ENCODE results near the gene NAGPA.

GRCh38 chr16:5001571-5001970, 32.2 kb downstream of the NAGPA start:
- TF ChIP-seq, protein P1, sequence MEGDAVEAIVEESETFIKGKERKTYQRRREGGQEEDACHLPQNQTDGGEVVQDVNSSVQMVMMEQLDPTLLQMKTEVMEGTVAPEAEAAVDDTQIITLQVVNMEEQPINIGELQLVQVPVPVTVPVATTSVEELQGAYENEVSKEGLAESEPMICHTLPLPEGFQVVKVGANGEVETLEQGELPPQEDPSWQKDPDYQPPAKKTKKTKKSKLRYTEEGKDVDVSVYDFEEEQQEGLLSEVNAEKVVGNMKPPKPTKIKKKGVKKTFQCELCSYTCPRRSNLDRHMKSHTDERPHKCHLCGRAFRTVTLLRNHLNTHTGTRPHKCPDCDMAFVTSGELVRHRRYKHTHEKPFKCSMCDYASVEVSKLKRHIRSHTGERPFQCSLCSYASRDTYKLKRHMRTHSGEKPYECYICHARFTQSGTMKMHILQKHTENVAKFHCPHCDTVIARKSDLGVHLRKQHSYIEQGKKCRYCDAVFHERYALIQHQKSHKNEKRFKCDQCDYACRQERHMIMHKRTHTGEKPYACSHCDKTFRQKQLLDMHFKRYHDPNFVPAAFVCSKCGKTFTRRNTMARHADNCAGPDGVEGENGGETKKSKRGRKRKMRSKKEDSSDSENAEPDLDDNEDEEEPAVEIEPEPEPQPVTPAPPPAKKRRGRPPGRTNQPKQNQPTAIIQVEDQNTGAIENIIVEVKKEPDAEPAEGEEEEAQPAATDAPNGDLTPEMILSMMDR (IDR thresholded peaks at IDR 0.05), result no peak
- no peak for TF ChIP-seq ATF1 (CRISPR knock-in tag; IDR thresholded peaks at IDR 0.05)
- TF ChIP-seq E2F1 (CRISPR knock-in tag; IDR thresholded peaks at IDR 0.05), result no peak
- TF ChIP-seq SP1 (CRISPR knock-in tag; conservative IDR thresholded peaks at IDR 0.05), result no peak
- TF ChIP-seq, protein P2, sequence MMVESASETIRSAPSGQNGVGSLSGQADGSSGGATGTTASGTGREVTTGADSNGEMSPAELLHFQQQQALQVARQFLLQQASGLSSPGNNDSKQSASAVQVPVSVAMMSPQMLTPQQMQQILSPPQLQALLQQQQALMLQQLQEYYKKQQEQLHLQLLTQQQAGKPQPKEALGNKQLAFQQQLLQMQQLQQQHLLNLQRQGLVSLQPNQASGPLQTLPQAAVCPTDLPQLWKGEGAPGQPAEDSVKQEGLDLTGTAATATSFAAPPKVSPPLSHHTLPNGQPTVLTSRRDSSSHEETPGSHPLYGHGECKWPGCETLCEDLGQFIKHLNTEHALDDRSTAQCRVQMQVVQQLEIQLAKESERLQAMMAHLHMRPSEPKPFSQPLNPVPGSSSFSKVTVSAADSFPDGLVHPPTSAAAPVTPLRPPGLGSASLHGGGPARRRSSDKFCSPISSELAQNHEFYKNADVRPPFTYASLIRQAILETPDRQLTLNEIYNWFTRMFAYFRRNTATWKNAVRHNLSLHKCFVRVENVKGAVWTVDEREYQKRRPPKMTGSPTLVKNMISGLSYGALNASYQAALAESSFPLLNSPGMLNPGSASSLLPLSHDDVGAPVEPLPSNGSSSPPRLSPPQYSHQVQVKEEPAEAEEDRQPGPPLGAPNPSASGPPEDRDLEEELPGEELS (CRISPR knock-in tag; IDR thresholded peaks at IDR 0.05), result no peak
- TF ChIP-seq, protein P3, sequence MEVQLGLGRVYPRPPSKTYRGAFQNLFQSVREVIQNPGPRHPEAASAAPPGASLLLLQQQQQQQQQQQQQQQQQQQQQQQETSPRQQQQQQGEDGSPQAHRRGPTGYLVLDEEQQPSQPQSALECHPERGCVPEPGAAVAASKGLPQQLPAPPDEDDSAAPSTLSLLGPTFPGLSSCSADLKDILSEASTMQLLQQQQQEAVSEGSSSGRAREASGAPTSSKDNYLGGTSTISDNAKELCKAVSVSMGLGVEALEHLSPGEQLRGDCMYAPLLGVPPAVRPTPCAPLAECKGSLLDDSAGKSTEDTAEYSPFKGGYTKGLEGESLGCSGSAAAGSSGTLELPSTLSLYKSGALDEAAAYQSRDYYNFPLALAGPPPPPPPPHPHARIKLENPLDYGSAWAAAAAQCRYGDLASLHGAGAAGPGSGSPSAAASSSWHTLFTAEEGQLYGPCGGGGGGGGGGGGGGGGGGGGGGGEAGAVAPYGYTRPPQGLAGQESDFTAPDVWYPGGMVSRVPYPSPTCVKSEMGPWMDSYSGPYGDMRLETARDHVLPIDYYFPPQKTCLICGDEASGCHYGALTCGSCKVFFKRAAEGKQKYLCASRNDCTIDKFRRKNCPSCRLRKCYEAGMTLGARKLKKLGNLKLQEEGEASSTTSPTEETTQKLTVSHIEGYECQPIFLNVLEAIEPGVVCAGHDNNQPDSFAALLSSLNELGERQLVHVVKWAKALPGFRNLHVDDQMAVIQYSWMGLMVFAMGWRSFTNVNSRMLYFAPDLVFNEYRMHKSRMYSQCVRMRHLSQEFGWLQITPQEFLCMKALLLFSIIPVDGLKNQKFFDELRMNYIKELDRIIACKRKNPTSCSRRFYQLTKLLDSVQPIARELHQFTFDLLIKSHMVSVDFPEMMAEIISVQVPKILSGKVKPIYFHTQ (CRISPR knock-in tag; IDR thresholded peaks at IDR 0.05), result no peak
- TF ChIP-seq, protein P4, sequence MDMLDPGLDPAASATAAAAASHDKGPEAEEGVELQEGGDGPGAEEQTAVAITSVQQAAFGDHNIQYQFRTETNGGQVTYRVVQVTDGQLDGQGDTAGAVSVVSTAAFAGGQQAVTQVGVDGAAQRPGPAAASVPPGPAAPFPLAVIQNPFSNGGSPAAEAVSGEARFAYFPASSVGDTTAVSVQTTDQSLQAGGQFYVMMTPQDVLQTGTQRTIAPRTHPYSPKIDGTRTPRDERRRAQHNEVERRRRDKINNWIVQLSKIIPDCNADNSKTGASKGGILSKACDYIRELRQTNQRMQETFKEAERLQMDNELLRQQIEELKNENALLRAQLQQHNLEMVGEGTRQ (CRISPR knock-in tag; IDR thresholded peaks at IDR 0.05), result no peak

Measured in WTC11 (cell line).